Neural crest cell (in vitro differentiated cells): ENCODE data around the gene BAIAP2L2. TPM values are rescaled to one million over a fixed set of nuclear protein-coding genes. Genes with fewer than 3 reads are reported as not detected.

ENCODE experiments used
- DNase-seq: peaks from one replicate; pipeline ENCODE4 v3.0.0; 2021; ENCODE audit warnings: low read depth, mixed read lengths, low spot score
- H3K27ac Mint-ChIP-seq: one replicate; pipeline ENCODE4 v1.8.0; 2021; ENCODE audit warnings: mild to moderate bottlenecking, mixed read lengths; ENCODE audit not compliant: unreplicated experiment
- H3K27me3 Mint-ChIP-seq: 2 replicates; pipeline ENCODE4 v1.8.0; 2021; ENCODE audit warnings: low read depth, mild to moderate bottlenecking, mixed read lengths
- H3K36me3 Mint-ChIP-seq: 2 replicates; pipeline ENCODE4 v1.8.0; 2021; ENCODE audit warnings: low read depth, mild to moderate bottlenecking, mixed read lengths
- H3K4me1 Mint-ChIP-seq: 2 replicates; pipeline ENCODE4 v1.8.0; 2021; ENCODE audit warnings: mixed read lengths
- H3K4me3 Mint-ChIP-seq: one replicate; pipeline ENCODE4 v1.8.0; 2021; ENCODE audit warnings: mild to moderate bottlenecking, mixed read lengths
- H3K9me3 Mint-ChIP-seq: 2 replicates; pipeline ENCODE4 v1.8.0; 2021; ENCODE audit warnings: mixed read lengths
- total RNA-seq: library from RNA; stranded (reverse); gene quantifications from 2 replicates; pipeline ENCODE4 v1.2.1, GENCODE V29; 2021
- TF ChIP-seq, protein P1 (sequence below): fragments of 200-600 bp; sonication (generic); conservative IDR thresholded peaks from 2 replicates; pipeline ENCODE4 v1.5.0; 2021; ENCODE audit warnings: antibody characterized with exemption, mild to moderate bottlenecking

BAIAP2L2 gene
- total RNA-seq, 1 donor from 2014 or later = 0.51 TPM

DNA sequence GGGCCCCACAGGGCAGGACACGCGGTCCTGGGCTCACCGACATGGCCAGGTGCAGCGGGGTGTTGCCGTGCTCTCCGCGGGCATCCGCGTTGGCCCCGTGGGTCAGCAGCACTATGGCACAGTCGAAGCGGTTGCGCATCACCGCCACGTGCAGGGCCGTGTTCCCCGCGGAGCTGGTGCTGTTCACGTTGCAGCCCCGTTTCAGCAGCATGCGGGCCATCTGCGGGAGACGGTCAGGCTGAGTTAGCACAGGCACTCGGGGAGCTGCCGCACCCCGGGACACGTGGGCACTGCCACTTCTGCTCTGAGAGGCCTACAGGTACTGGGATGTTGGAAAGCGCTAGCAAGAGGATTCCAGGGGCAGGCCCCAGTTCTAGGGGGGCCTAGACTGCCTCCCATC is 22.3 kb upstream of the BAIAP2L2 start:
- no peak overlapping the region for H3K27ac Mint-ChIP-seq
- TF ChIP-seq, protein P1, sequence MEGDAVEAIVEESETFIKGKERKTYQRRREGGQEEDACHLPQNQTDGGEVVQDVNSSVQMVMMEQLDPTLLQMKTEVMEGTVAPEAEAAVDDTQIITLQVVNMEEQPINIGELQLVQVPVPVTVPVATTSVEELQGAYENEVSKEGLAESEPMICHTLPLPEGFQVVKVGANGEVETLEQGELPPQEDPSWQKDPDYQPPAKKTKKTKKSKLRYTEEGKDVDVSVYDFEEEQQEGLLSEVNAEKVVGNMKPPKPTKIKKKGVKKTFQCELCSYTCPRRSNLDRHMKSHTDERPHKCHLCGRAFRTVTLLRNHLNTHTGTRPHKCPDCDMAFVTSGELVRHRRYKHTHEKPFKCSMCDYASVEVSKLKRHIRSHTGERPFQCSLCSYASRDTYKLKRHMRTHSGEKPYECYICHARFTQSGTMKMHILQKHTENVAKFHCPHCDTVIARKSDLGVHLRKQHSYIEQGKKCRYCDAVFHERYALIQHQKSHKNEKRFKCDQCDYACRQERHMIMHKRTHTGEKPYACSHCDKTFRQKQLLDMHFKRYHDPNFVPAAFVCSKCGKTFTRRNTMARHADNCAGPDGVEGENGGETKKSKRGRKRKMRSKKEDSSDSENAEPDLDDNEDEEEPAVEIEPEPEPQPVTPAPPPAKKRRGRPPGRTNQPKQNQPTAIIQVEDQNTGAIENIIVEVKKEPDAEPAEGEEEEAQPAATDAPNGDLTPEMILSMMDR = no peak
- H3K4me3 Mint-ChIP-seq = no peak overlapping the region
- H3K9me3 Mint-ChIP-seq = no peaks in the 10 kb centered on the region
- no peaks in the 10 kb centered on the region for H3K27me3 Mint-ChIP-seq
- no peaks in the 10 kb centered on the region for H3K36me3 Mint-ChIP-seq
- H3K4me1 Mint-ChIP-seq = peaks cover 4% of the 10 kb centered on the region
- DNase-seq = no peak

DNA sequence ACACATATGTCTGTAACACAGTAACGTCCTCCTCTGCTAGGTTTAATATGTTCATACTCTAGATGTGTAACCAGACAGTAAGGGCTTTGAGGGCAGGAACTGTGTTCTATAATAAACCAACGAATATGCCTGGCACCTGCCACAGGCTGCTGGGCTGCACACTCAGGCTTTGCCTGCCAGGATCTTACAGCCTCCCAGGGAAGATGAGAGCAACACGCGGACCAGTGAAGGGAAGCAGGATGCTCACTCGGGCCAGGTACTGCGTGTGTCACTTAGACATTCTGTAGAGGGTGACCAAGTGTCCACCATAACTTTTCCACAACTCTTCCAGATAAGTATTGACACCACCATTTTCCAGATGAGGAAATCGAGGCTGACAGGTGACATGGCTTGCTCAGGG is 21.7 kb upstream of the BAIAP2L2 start:
- Mint-ChIP-seq H3K4me1 (peaks cover 4% of the 10 kb centered on the region), H3K4me3 (no peak overlapping the region), H3K9me3 (no peaks in the 10 kb centered on the region), H3K36me3 (no peaks in the 10 kb centered on the region), H3K27me3 (no peaks in the 10 kb centered on the region), H3K27ac (peak overlapping the region; percentile 67)
- DNase-seq = no peak
- TF ChIP-seq, protein P1 = no peak

DNA sequence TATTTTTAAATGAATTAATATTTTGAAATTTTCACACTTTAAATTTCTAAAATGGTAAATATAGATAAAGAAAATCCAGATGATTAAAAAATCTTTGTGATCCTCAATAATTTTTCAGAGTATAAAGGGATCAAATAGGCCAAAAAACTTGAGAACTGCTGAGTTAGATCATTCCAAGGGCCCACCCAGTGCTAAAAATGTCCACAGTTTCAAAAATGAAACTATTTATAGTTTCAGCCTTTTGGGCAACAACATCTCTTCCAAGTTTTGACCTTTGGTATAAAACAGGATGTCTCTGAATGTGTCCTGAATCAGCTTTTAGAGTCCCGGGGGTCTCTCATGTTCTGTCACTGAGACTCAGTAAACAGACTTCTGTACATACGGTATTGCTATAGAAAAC is 20.9 kb upstream of the BAIAP2L2 start:
- no peak overlapping the region for H3K27ac Mint-ChIP-seq
- peaks cover 4% of the 10 kb centered on the region for H3K4me1 Mint-ChIP-seq

DNA sequence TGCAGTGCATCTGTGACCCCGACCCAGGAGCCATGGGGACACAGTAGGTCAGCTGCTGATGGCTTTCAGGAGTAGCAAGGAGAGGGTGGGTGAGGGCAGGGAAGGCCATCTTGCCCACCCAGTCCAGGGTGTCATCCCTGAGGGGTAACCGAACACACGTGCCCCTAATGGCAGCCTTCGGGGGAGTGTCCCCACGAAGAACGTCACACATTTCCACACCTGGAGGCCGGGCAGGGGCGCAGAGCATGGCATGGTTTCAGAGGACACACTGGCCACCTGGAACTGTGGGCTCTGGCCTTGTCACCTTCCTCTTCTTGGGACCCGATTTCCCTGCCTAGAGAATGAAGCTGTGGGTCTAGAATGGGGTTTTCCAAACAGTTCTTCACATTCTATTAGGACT is 19.4 kb upstream of the BAIAP2L2 start:
- no peaks in the 10 kb centered on the region for H3K9me3 Mint-ChIP-seq
- H3K4me3 Mint-ChIP-seq = no peak overlapping the region
- no peaks in the 10 kb centered on the region for H3K4me1 Mint-ChIP-seq
- TF ChIP-seq, protein P1 = no peak
- no peak for DNase-seq
- no peaks in the 10 kb centered on the region for H3K36me3 Mint-ChIP-seq
- H3K27ac Mint-ChIP-seq = peak overlapping the region; percentile 27
- no peaks in the 10 kb centered on the region for H3K27me3 Mint-ChIP-seq

More for the DNA sequence above, 20.9 kb upstream of the BAIAP2L2 start:
- Mint-ChIP-seq H3K4me3 (no peak overlapping the region), H3K36me3 (no peaks in the 10 kb centered on the region), H3K27me3 (no peaks in the 10 kb centered on the region), H3K9me3 (no peaks in the 10 kb centered on the region)
- no peak for DNase-seq
- TF ChIP-seq, protein P1 = no peak

DNA sequence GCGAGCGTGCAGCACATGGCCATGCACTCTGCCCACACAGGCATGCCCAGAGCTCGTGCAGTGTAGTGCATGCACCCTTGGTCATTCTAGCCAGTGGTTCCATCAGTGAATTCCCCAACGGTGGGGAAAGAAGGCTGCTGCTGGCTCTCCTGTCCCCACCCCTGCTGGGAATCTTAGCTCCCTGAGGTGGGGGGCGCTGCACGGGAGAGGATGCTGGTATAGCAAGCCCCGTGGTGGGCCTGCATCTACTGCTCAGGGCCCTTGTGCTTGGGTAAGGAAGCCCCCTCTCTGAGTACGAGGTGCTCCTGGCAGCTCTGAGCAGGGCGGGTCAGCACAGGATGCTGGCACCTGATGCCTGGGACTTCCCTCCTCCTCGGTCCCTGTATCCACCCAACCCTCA is 18.5 kb upstream of the BAIAP2L2 start:
- no peak for DNase-seq
- Mint-ChIP-seq H3K9me3 (no peaks in the 10 kb centered on the region), H3K4me1 (peaks cover 4% of the 10 kb centered on the region), H3K36me3 (no peaks in the 10 kb centered on the region), H3K27ac (no peak overlapping the region), H3K27me3 (no peaks in the 10 kb centered on the region), H3K4me3 (no peak overlapping the region)
- TF ChIP-seq, protein P1 = no peak

DNA sequence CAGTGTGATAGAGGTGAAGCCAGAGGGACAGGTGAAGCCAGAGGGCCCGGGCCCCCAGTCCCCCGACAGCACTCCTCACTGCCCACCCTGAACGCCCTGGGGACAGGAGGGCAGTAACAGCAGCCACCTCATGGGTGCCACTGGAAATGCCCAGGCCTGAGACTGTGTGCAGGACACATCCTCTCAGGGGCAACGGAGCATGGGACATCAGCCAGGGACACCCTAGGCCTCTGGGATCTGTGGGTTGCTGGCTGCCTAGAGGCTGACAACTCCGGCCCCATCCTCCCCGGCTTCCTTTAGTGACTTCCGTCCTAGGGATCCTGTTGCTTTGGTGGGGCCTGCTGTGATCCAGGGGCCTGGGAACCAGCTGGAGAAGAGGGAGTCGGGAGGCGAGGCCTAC is 17.4 kb upstream of the BAIAP2L2 start:
- no peak for DNase-seq
- TF ChIP-seq, protein P1 = no peak
- Mint-ChIP-seq H3K4me1 (peaks cover 4% of the 10 kb centered on the region), H3K4me3 (no peak overlapping the region), H3K27ac (peak overlapping the region; percentile 19), H3K27me3 (no peaks in the 10 kb centered on the region), H3K36me3 (no peaks in the 10 kb centered on the region), H3K9me3 (no peaks in the 10 kb centered on the region)
